ENCODE results near the gene RTN1.

RTN1 gene

DNA sequence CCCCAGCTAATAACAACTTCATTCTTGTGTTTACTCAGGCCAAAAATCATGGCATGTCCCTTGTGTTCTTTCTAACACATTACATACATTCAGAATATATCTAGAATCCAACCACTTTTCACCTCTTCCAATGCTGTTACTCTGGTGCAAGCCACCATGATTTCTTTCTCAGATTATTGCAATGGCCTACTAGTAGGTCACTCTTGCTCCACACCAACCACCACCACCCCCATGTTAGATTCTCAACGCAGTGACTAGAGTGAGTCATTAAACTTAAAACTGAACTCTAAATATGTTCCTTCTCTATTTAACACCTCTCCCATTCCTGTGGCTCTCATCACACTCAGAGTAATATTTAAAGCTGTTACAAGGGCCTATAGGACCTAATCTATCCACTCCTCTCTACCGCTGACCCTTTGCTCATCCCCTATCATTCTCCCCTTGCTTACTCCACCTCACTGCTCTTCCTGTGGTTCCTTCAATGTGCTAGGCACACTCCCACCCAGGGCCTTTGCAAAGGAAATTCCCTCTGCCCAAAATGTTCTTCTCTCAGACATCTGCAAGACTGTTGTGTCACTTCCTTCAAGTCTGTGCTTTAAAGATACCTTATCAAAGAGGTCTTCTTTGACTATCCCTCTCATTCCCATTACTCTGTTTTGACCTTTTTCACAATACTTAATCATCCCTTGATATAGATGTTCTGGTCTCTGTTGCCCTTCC lies 6.6 kb downstream of the RTN1 start:
- H3K27ac ChIP-seq (ENCODE audit: low read depth, low read length): no peak overlapping the region
- no peak overlapping the region for H3K4ac ChIP-seq (ENCODE audit: low read depth, low read length)
- no peak overlapping the region for H2BK120ac ChIP-seq (ENCODE audit: low read depth, low read length)
- H4K5ac ChIP-seq (ENCODE audit: low read length): no peak overlapping the region
- no peak overlapping the region for H3K23ac ChIP-seq (ENCODE audit: low read length)
- no peak overlapping the region for H3K4me3 ChIP-seq (ENCODE audit: low read length)
- no peak overlapping the region for H3K18ac ChIP-seq (ENCODE audit: low read length)
- WGBS (ENCODE audit: extremely low coverage, insufficient coverage, low lambda C conversion rate): no CpG with 5 or more reads among the region's 2 CpGs
- no peaks in the 10 kb centered on the region for H3K36me3 ChIP-seq (ENCODE audit: control insufficient read depth, insufficient read depth, low read length)
- no peaks in the 10 kb centered on the region for H3K79me1 ChIP-seq (ENCODE audit: low read length)
- no peaks in the 10 kb centered on the region for H3K27me3 ChIP-seq (ENCODE audit: insufficient read depth, low read length, poor library complexity)
- H3K79me2 ChIP-seq (ENCODE audit: control insufficient read depth, insufficient read depth, low read length): no peaks in the 10 kb centered on the region
- no peak overlapping the region for H4K8ac ChIP-seq (ENCODE audit: low read depth, low read length)
- no peak overlapping the region for H3K4me2 ChIP-seq (ENCODE audit: low read length)
- no peak overlapping the region for H2BK5ac ChIP-seq (ENCODE audit: low read length)
- no peak overlapping the region for H3K9ac ChIP-seq (ENCODE audit: low read length)
- H2BK15ac ChIP-seq (replicated peaks; ENCODE audit: low read depth): no peak overlapping the region
- H3K56ac ChIP-seq (ENCODE audit: low read length): no peak overlapping the region
- no peak overlapping the region for H2AK5ac ChIP-seq (ENCODE audit: low read length)
- H3K4me1 ChIP-seq (ENCODE audit: control insufficient read depth, low read depth, low read length): no peaks in the 10 kb centered on the region
- no peak for DNase-seq

DNA sequence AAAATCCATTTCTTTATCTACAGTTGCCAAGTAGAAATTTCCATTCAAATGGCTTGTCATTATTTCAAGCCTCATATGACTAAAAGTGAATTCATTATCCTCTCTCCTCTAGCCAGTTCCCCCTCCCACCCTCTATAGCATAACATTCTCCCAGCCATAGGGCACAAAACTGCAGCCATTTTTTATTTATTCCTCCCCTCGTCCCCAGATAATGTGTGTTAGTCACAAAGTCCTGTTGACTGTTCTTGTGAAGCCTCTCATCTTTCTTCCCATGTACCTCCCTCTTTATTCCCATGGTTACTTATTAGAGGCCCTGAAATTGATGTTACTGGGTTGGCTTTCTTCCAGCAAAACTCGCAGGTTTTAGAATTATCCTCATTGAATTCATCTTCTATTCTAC lies 13.2 kb downstream of the RTN1 start:
- H3K4me2 ChIP-seq (ENCODE audit: low read length): no peak overlapping the region
- no peaks in the 10 kb centered on the region for H3K79me2 ChIP-seq (ENCODE audit: control insufficient read depth, insufficient read depth, low read length)
- no peak overlapping the region for H3K27ac ChIP-seq (ENCODE audit: low read depth, low read length)
- no peak overlapping the region for H3K56ac ChIP-seq (ENCODE audit: low read length)
- H3K4ac ChIP-seq (ENCODE audit: low read depth, low read length): no peak overlapping the region
- no peaks in the 10 kb centered on the region for H3K4me1 ChIP-seq (ENCODE audit: control insufficient read depth, low read depth, low read length)
- no peak overlapping the region for H3K18ac ChIP-seq (ENCODE audit: low read length)
- H3K9ac ChIP-seq (ENCODE audit: low read length): no peak overlapping the region
- H2BK120ac ChIP-seq (ENCODE audit: low read depth, low read length): no peak overlapping the region
- no peak overlapping the region for H2AK5ac ChIP-seq (ENCODE audit: low read length)
- H3K79me1 ChIP-seq (ENCODE audit: low read length): no peaks in the 10 kb centered on the region
- no peak overlapping the region for H4K5ac ChIP-seq (ENCODE audit: low read length)
- no peak overlapping the region for H3K23ac ChIP-seq (ENCODE audit: low read length)
- no peak overlapping the region for H2BK5ac ChIP-seq (ENCODE audit: low read length)
- WGBS (ENCODE audit: extremely low coverage, insufficient coverage, low lambda C conversion rate): no CpG with 5 or more reads among the region's 2 CpGs
- no peaks in the 10 kb centered on the region for H3K27me3 ChIP-seq (ENCODE audit: insufficient read depth, low read length, poor library complexity)
- H2BK15ac ChIP-seq (replicated peaks; ENCODE audit: low read depth): no peak overlapping the region
- H3K36me3 ChIP-seq (ENCODE audit: control insufficient read depth, insufficient read depth, low read length): no peaks in the 10 kb centered on the region
- H4K8ac ChIP-seq (ENCODE audit: low read depth, low read length): no peak overlapping the region
- no peak for DNase-seq
- H3K4me3 ChIP-seq (ENCODE audit: low read length): no peak overlapping the region

DNA sequence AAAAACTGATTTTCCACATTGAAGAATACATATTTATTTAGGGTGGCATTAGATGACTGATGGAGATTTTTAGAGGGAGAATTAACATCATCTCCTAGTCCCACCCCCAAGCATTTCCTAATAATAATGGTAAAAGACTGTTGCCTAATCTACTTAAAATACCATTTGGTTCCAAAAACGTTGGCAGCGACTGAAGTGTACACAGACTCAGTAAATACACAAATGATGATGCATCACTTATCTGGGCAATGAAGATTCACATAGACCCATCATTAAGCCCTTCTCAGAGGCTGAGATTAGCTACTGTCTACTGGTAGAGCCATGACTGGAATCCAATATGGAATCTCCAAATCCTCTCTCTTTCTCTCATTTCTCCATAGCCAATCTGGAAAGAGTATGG lies 18.2 kb downstream of the RTN1 start:
- no peak for DNase-seq
- Histone ChIP-seq H3K79me2 (ENCODE audit: control insufficient read depth, insufficient read depth, low read length) (no peaks in the 10 kb centered on the region), H3K18ac (ENCODE audit: low read length) (no peak overlapping the region), H3K36me3 (ENCODE audit: control insufficient read depth, insufficient read depth, low read length) (no peaks in the 10 kb centered on the region), H3K4me1 (ENCODE audit: control insufficient read depth, low read depth, low read length) (no peaks in the 10 kb centered on the region), H3K27ac (ENCODE audit: low read depth, low read length) (no peak overlapping the region), H3K27me3 (ENCODE audit: insufficient read depth, low read length, poor library complexity) (no peaks in the 10 kb centered on the region), H2BK15ac (replicated peaks; ENCODE audit: low read depth) (no peak overlapping the region), H3K4me2 (ENCODE audit: low read length) (no peak overlapping the region), H4K8ac (ENCODE audit: low read depth, low read length) (no peak overlapping the region), H3K56ac (ENCODE audit: low read length) (no peak overlapping the region), H3K4ac (ENCODE audit: low read depth, low read length) (no peak overlapping the region), H3K4me3 (ENCODE audit: low read length) (no peak overlapping the region), H3K79me1 (ENCODE audit: low read length) (no peaks in the 10 kb centered on the region), H3K23ac (ENCODE audit: low read length) (no peak overlapping the region), H3K9ac (ENCODE audit: low read length) (no peak overlapping the region), H2BK5ac (ENCODE audit: low read length) (no peak overlapping the region), H2BK120ac (ENCODE audit: low read depth, low read length) (no peak overlapping the region), H4K5ac (ENCODE audit: low read length) (no peak overlapping the region), H2AK5ac (ENCODE audit: low read length) (no peak overlapping the region)
- no CpG with 5 or more reads among the region's 2 CpGs for WGBS (ENCODE audit: extremely low coverage, insufficient coverage, low lambda C conversion rate)

DNA sequence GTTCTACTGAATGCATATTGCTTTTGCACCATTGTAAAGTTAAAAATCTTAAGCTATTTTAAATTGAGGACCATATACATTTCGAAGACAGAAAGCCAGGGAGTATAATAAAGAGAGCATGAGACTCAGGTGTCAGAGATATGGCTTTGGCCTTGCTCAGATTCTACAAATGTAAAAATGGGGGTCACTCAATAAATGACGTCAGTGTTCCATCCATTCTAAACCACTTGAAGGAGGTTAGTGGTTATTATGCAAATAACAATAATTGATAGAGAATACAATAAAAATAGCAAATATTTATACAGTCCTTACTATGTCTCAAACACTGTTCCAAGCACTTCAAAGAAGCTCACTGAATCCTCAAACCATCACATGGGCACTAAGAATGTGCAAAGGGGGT lies 20.1 kb downstream of the RTN1 start:
- no peak overlapping the region for H3K4me2 ChIP-seq (ENCODE audit: low read length)
- H2BK120ac ChIP-seq (ENCODE audit: low read depth, low read length): no peak overlapping the region
- no peaks in the 10 kb centered on the region for H3K4me1 ChIP-seq (ENCODE audit: control insufficient read depth, low read depth, low read length)
- no peak overlapping the region for H2AK5ac ChIP-seq (ENCODE audit: low read length)
- H3K18ac ChIP-seq (ENCODE audit: low read length): no peak overlapping the region
- H4K5ac ChIP-seq (ENCODE audit: low read length): no peak overlapping the region
- H4K8ac ChIP-seq (ENCODE audit: low read depth, low read length): no peak overlapping the region
- no peak overlapping the region for H3K9ac ChIP-seq (ENCODE audit: low read length)
- no CpG with 5 or more reads among the region's 2 CpGs for WGBS (ENCODE audit: extremely low coverage, insufficient coverage, low lambda C conversion rate)
- no peaks in the 10 kb centered on the region for H3K79me2 ChIP-seq (ENCODE audit: control insufficient read depth, insufficient read depth, low read length)
- H3K56ac ChIP-seq (ENCODE audit: low read length): no peak overlapping the region
- no peaks in the 10 kb centered on the region for H3K79me1 ChIP-seq (ENCODE audit: low read length)
- H3K27ac ChIP-seq (ENCODE audit: low read depth, low read length): no peak overlapping the region
- DNase-seq: no peak
- H3K27me3 ChIP-seq (ENCODE audit: insufficient read depth, low read length, poor library complexity): no peaks in the 10 kb centered on the region
- no peak overlapping the region for H2BK15ac ChIP-seq (replicated peaks; ENCODE audit: low read depth)
- no peak overlapping the region for H2BK5ac ChIP-seq (ENCODE audit: low read length)
- H3K36me3 ChIP-seq (ENCODE audit: control insufficient read depth, insufficient read depth, low read length): no peaks in the 10 kb centered on the region
- no peak overlapping the region for H3K4ac ChIP-seq (ENCODE audit: low read depth, low read length)
- no peak overlapping the region for H3K23ac ChIP-seq (ENCODE audit: low read length)
- H3K4me3 ChIP-seq (ENCODE audit: low read length): no peak overlapping the region

DNA sequence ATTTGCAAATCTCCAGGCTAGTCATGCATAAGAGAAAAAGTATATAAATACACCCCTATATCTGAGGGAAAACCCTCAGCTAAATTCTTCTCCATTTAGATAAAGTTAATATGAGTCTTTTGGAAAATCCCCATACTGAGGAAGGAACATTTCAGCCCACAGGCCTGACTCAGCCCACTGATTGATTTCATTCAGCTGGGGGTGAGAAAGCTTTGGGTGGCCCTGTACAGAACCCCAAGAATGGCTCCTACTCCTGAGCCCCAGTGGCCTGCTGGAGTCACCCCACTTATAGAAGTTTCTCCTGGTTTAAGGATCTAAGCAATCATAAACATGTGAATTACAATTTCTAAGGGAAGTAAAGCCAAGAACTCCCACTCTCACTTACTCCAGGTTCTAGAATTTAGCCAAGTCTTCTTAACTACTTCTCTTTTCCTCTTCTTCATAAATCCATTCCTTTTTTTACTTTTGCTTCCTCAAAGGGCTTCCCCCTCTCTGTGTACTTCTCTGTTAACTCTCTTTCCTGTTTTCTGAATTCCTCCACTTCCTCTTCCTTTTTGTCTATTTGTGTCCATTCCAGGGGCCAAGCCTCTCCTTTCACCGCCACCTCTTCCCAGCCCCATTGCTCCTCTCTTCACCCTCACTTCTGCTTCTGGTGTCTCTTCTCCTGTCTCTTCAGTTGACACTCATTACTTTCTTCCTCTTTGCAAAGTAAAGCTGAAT lies 21.0 kb downstream of the RTN1 start:
- Histone ChIP-seq H3K36me3 (ENCODE audit: control insufficient read depth, insufficient read depth, low read length) (no peaks in the 10 kb centered on the region), H3K23ac (ENCODE audit: low read length) (no peak overlapping the region), H3K27ac (ENCODE audit: low read depth, low read length) (no peak overlapping the region), H3K9ac (ENCODE audit: low read length) (no peak overlapping the region), H3K4me2 (ENCODE audit: low read length) (no peak overlapping the region), H3K4me3 (ENCODE audit: low read length) (no peak overlapping the region), H3K79me2 (ENCODE audit: control insufficient read depth, insufficient read depth, low read length) (no peaks in the 10 kb centered on the region), H2BK5ac (ENCODE audit: low read length) (no peak overlapping the region), H3K18ac (ENCODE audit: low read length) (no peak overlapping the region), H4K5ac (ENCODE audit: low read length) (no peak overlapping the region), H4K8ac (ENCODE audit: low read depth, low read length) (no peak overlapping the region), H3K79me1 (ENCODE audit: low read length) (no peaks in the 10 kb centered on the region), H2AK5ac (ENCODE audit: low read length) (no peak overlapping the region), H3K4me1 (ENCODE audit: control insufficient read depth, low read depth, low read length) (no peaks in the 10 kb centered on the region), H2BK15ac (replicated peaks; ENCODE audit: low read depth) (no peak overlapping the region), H3K4ac (ENCODE audit: low read depth, low read length) (no peak overlapping the region), H3K27me3 (ENCODE audit: insufficient read depth, low read length, poor library complexity) (no peaks in the 10 kb centered on the region), H3K56ac (ENCODE audit: low read length) (no peak overlapping the region), H2BK120ac (ENCODE audit: low read depth, low read length) (no peak overlapping the region)
- WGBS (ENCODE audit: extremely low coverage, insufficient coverage, low lambda C conversion rate): no CpG with 5 or more reads among the region's 1 CpG
- no peak for DNase-seq
